ENCODE data around the gene PCBD1. TPM values are rescaled to one million over a fixed set of nuclear protein-coding genes. Genes with fewer than 3 reads are reported as not detected.

PCBD1 gene
- total and polyA plus RNA-seq, 2 donors from 2014 or later = 90.1 to 371 TPM

DNA sequence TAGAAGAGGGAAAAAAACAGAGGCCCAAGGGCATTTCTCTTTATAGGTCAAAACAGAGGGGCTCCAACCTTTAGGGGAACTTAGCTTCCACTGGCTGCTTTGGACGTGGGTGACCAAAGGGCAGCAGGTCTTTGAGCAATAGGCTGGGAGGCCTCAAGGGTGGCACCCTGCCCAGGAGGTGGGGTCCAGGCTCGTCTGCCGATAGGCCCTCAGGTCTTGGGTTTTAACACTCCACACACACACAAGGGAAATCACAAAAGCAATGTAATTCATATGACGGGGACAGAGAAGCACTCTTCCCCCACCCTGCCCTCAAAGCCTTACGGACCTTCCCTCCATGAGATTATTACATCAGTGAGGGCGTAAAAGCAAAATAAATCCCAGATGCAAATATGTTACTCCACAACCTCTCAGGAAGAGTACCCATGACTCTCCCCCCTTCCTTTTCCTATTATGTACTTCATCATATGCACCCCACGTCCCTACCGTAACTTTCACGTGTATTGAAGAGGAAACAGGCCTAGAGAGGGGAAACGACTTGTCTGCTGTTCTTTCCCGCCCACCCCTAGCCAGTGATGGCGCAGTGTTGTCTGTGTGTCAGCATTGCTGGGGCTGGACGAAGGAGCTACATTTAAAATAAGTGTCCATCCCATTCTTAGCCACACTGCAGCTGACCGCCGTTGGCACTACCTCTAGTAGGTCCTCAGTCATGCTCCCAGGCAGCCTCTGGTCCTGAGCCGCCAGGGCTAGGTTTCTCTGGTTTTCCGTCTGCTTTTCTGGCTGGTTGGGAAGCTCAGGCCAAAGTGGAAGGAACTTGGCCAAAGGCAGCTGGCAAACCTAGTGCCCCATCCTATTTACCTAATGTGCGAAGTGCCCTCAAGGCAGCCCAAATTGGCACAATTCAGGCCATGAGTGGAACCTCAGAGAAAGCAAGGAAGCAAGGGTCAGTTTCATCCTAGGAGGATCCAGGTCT is 2.1 kb downstream of the PCBD1 start:
- intact Hi-C loops (cut with DNase I) = loop anchor here (10.0 kb wide), 2 partner anchors 71 to 421 kb away; partner anchors contain the start of gene SGPL1
- H3K9ac ChIP-seq (ENCODE audit: low read length in 3 of 3) = no peak overlapping the region
- peak overlapping the region in 1 of 2 donors; percentile 50 for H3K27ac ChIP-seq (ENCODE audit: low read depth in 2 of 2, low read length in 2 of 2)
- no peaks in the 10 kb centered on the region for H3K9me3 ChIP-seq (ENCODE audit: control insufficient read depth in 2 of 3, insufficient read depth in 1 of 3, low read length in 3 of 3)
- TF ChIP-seq, protein P1, sequence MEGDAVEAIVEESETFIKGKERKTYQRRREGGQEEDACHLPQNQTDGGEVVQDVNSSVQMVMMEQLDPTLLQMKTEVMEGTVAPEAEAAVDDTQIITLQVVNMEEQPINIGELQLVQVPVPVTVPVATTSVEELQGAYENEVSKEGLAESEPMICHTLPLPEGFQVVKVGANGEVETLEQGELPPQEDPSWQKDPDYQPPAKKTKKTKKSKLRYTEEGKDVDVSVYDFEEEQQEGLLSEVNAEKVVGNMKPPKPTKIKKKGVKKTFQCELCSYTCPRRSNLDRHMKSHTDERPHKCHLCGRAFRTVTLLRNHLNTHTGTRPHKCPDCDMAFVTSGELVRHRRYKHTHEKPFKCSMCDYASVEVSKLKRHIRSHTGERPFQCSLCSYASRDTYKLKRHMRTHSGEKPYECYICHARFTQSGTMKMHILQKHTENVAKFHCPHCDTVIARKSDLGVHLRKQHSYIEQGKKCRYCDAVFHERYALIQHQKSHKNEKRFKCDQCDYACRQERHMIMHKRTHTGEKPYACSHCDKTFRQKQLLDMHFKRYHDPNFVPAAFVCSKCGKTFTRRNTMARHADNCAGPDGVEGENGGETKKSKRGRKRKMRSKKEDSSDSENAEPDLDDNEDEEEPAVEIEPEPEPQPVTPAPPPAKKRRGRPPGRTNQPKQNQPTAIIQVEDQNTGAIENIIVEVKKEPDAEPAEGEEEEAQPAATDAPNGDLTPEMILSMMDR (IDR thresholded peaks at IDR 0.05; ENCODE audit: borderline replicate concordance, extremely low read depth, insufficient read depth) = no peak
- peaks cover 3 to 19% (median 18%) of the 10 kb centered on the region in 3 donors for H3K4me1 ChIP-seq (ENCODE audit: control insufficient read depth in 2 of 3, insufficient read depth in 2 of 3, low read depth in 1 of 3, low read length in 3 of 3)
- DNase-seq (no peak), FAIRE-seq (no peak)
- H3K36me3 ChIP-seq (ENCODE audit: control insufficient read depth in 2 of 3, insufficient read depth in 3 of 3, low read length in 3 of 3) = peaks cover 0 to 23% (median 17%) of the 10 kb centered on the region in 3 donors
- H3K4me3 ChIP-seq (ENCODE audit: low read length in 3 of 3) = peak overlapping the region in 2 of 3 donors; percentile 10 to 79
- no peaks in the 10 kb centered on the region for H3K27me3 ChIP-seq (ENCODE audit: control insufficient read depth, insufficient read depth, low read length)

DNA sequence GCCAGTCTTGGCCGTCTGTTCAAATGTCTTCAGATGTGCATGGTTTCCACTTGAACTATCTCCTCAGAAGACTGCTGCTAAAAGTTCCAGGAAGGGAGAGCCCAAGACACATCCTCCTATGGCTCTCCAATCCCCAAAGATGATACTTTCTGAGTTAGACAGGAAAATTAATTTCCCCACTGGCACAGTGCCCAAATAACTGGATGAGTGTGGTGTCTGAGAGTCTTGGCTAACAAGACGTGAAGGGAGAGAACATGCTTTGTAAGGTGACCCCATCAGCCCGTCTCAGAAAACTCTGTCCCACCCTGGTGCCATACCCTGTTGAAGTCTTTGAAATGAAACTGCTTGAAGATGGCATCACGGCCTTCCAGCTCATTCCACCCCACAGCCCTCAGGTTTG is 2.9 kb downstream of the PCBD1 start:
- no peak for DNase-seq
- Histone ChIP-seq H3K4me1 (ENCODE audit: control insufficient read depth in 2 of 3, insufficient read depth in 2 of 3, low read depth in 1 of 3, low read length in 3 of 3) (peaks cover 3 to 15% (median 15%) of the 10 kb centered on the region in 3 donors), H3K4me3 (ENCODE audit: low read length in 3 of 3) (no peak overlapping the region), H3K9me3 (ENCODE audit: control insufficient read depth in 2 of 3, insufficient read depth in 1 of 3, low read length in 3 of 3) (no peaks in the 10 kb centered on the region), H3K27ac (ENCODE audit: low read depth in 2 of 2, low read length in 2 of 2) (peak overlapping the region in 1 of 2 donors; percentile 35), H3K27me3 (ENCODE audit: control insufficient read depth, insufficient read depth, low read length) (no peaks in the 10 kb centered on the region), H3K36me3 (ENCODE audit: control insufficient read depth in 2 of 3, insufficient read depth in 3 of 3, low read length in 3 of 3) (peaks cover 0 to 23% (median 17%) of the 10 kb centered on the region in 3 donors), H3K9ac (ENCODE audit: low read length in 3 of 3) (no peak overlapping the region)
- TF ChIP-seq, protein P1 (IDR thresholded peaks at IDR 0.05; ENCODE audit: borderline replicate concordance, extremely low read depth, insufficient read depth) = no peak
- FAIRE-seq = no peak
- intact Hi-C loops (cut with DNase I) = loop anchor here (10.0 kb wide), 2 partner anchors 71 to 421 kb away; partner anchors contain the start of gene SGPL1

DNA sequence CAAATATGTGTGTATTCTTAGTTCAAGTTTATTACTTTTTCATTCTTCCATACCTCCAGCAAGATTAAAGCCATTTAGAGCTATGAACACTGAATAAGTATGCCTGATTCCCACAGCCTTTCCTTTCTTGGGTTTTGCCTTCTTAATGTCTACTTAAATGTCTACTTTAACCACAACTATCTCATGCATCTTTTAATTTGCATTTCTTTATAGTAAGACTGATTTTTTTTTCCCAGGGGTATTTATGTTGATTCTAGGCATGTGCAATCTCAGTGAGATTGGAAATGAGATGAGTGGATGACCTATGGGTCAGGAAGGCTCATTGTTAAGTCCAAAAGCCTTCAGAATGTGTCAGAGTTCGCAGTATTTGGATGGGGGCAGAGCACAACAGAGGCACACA is 3.6 kb downstream of the PCBD1 start:
- DNase-seq = no peak
- Histone ChIP-seq H3K27me3 (ENCODE audit: control insufficient read depth, insufficient read depth, low read length) (no peaks in the 10 kb centered on the region), H3K27ac (ENCODE audit: low read depth in 2 of 2, low read length in 2 of 2) (no peak overlapping the region), H3K4me3 (ENCODE audit: low read length in 3 of 3) (no peak overlapping the region), H3K36me3 (ENCODE audit: control insufficient read depth in 2 of 3, insufficient read depth in 3 of 3, low read length in 3 of 3) (peaks cover 0 to 23% (median 17%) of the 10 kb centered on the region in 3 donors), H3K9ac (ENCODE audit: low read length in 3 of 3) (no peak overlapping the region), H3K9me3 (ENCODE audit: control insufficient read depth in 2 of 3, insufficient read depth in 1 of 3, low read length in 3 of 3) (no peaks in the 10 kb centered on the region), H3K4me1 (ENCODE audit: control insufficient read depth in 2 of 3, insufficient read depth in 2 of 3, low read depth in 1 of 3, low read length in 3 of 3) (peaks cover 3 to 15% (median 13%) of the 10 kb centered on the region in 3 donors)
- intact Hi-C loops (cut with DNase I) = loop anchor here (10.0 kb wide), 2 partner anchors 70 to 420 kb away; partner anchors contain the start of gene SGPL1
- TF ChIP-seq, protein P1 (IDR thresholded peaks at IDR 0.05; ENCODE audit: borderline replicate concordance, extremely low read depth, insufficient read depth) = no peak
- no peak for FAIRE-seq
